ENCODE data around the gene MCCC1.

MCCC1 gene

DNA sequence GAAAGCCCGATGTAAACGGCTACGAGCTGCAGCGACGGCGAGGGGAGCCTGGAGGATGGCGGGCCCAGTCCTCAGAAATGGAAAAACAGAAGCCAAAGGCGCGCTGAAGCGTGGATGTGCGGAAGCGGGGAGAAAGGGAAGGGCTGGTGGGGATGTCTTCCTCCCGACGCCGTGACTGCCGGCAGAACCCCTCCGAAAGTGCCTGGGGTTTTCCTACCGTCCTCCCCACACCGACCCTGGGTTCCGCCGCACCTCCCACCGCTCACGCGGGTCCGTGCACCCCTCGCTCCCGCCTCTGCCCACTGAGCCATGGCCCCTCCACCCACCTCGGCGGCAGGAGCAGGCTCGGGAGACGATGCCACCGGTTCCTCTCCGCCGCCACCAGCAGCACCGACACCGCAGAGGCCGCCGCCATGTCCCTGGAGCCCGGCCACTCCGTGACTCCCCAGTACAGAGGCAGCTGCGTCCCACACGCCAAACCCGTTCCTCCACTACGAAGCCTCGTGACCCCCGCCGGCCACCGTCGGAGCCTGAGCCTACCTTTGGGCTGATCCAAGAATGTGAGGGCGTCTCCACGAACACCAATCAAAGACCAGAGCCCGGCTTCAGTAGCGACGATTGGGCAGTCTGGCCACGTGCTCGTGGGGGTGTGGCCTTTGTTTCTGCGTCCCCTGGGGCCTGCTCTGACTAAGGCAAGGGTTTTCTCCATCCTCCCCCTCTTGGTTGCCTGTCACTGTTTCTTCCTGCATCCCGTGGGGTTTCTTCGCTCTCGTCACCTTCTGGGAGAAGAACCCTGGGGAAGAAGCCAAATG, at the start of gene MCCC1:
Gene MCCC1, minus strand, starts transcription at position 471 of the 812 bp plus-strand sequence. Its CDS starts 56 bp downstream, at position 415.
- Histone ChIP-seq H3K36me3 (ENCODE audit: control insufficient read depth, low read depth, low read length) (no peaks in the 10 kb centered on the region), H3K27me3 (ENCODE audit: control insufficient read depth, insufficient read depth, low read length) (no peaks in the 10 kb centered on the region), H3K9me3 (ENCODE audit: control insufficient read depth, low read depth, low read length) (no peaks in the 10 kb centered on the region), H3K9ac (ENCODE audit: low read length) (peak within 1 kb of the TSS; percentile 81), H3K4me3 (ENCODE audit: low read length) (peak within 1 kb of the TSS; percentile 89), H3K4me1 (ENCODE audit: control insufficient read depth, low read depth, low read length) (peaks cover 10% of the 10 kb centered on the region), H3K27ac (ENCODE audit: low read length) (peak within 1 kb of the TSS; percentile 54)

DNA sequence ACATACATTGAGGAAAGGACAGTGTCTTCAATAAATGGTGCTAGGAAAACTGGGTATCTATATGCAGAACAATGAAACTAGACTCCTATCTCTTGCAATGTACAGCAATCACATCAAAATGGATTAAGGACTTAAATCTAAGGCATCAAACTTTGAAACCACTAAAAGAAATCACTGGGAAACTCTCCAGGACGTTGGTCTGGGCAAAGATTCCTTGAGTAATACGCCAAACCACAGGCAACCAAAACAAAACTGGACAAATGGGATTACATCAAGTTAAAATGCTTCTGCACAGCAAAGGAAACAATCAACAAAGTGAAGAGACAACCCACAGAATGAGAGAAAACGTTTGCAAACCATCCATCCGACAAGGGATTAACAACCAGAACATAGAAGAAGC, 48.8 kb upstream of the MCCC1 start:
- Histone ChIP-seq H3K9ac (ENCODE audit: low read length) (no peak overlapping the region), H3K4me3 (ENCODE audit: low read length) (no peak overlapping the region), H3K27me3 (ENCODE audit: control insufficient read depth, insufficient read depth, low read length) (no peaks in the 10 kb centered on the region), H3K27ac (ENCODE audit: low read length) (no peak overlapping the region), H3K9me3 (ENCODE audit: control insufficient read depth, low read depth, low read length) (no peaks in the 10 kb centered on the region), H3K4me1 (ENCODE audit: control insufficient read depth, low read depth, low read length) (no peaks in the 10 kb centered on the region), H3K36me3 (ENCODE audit: control insufficient read depth, low read depth, low read length) (no peaks in the 10 kb centered on the region)

GRCh38 chr3:183144363-183144762, 45.1 kb upstream of the MCCC1 start:
- H3K36me3 ChIP-seq (ENCODE audit: control insufficient read depth, low read depth, low read length) = no peaks in the 10 kb centered on the region
- H3K9ac ChIP-seq (ENCODE audit: low read length) = no peak overlapping the region
- no peaks in the 10 kb centered on the region for H3K4me1 ChIP-seq (ENCODE audit: control insufficient read depth, low read depth, low read length)
- H3K27ac ChIP-seq (ENCODE audit: low read length) = no peak overlapping the region
- H3K9me3 ChIP-seq (ENCODE audit: control insufficient read depth, low read depth, low read length) = no peaks in the 10 kb centered on the region
- H3K27me3 ChIP-seq (ENCODE audit: control insufficient read depth, insufficient read depth, low read length) = no peaks in the 10 kb centered on the region
- H3K4me3 ChIP-seq (ENCODE audit: low read length) = no peak overlapping the region

- no peaks in the 10 kb centered on the region for H3K27me3 ChIP-seq (ENCODE audit: control insufficient read depth, insufficient read depth, low read length)
- no peaks in the 10 kb centered on the region for H3K9me3 ChIP-seq (ENCODE audit: control insufficient read depth, low read depth, low read length)
- H3K36me3 ChIP-seq (ENCODE audit: control insufficient read depth, low read depth, low read length) = no peaks in the 10 kb centered on the region
- H3K4me1 ChIP-seq (ENCODE audit: control insufficient read depth, low read depth, low read length) = no peaks in the 10 kb centered on the region
- H3K27ac ChIP-seq (ENCODE audit: low read length) = no peak overlapping the region
- no peak overlapping the region for H3K9ac ChIP-seq (ENCODE audit: low read length)
- no peak overlapping the region for H3K4me3 ChIP-seq (ENCODE audit: low read length)
Observed at GRCh38 chr3:183142199-183142598, 42.9 kb upstream of the MCCC1 start.

GRCh38 chr3:183134844-183135243, 35.5 kb upstream of the MCCC1 start:
- no peaks in the 10 kb centered on the region for H3K36me3 ChIP-seq (ENCODE audit: control insufficient read depth, low read depth, low read length)
- H3K4me1 ChIP-seq (ENCODE audit: control insufficient read depth, low read depth, low read length) = no peaks in the 10 kb centered on the region
- H3K27ac ChIP-seq (ENCODE audit: low read length) = no peak overlapping the region
- H3K9me3 ChIP-seq (ENCODE audit: control insufficient read depth, low read depth, low read length) = peaks cover under 1% of the 10 kb centered on the region
- H3K9ac ChIP-seq (ENCODE audit: low read length) = no peak overlapping the region
- no peaks in the 10 kb centered on the region for H3K27me3 ChIP-seq (ENCODE audit: control insufficient read depth, insufficient read depth, low read length)
- H3K4me3 ChIP-seq (ENCODE audit: low read length) = no peak overlapping the region

DNA sequence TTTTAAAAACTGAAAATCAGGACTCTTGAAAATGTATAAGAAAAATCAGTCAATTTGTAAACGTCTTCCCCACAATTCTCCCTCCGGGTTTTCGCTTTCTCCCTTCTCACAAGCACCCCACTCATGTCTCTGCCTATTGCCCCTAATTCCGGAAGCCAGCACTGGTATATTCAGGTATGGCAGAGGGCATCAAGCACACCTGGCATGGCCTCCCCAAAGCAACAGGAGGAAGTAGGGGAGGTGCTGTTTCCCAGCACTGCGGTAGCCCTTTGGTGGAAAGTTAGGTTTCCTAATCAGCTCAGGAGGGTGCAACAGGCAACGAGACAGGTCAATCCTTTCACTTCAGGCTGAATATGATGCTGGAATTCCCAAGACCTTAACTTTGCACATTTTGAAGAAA, 33.1 kb upstream of the MCCC1 start:
- H3K4me1 ChIP-seq (ENCODE audit: control insufficient read depth, low read depth, low read length) = no peaks in the 10 kb centered on the region
- no peaks in the 10 kb centered on the region for H3K36me3 ChIP-seq (ENCODE audit: control insufficient read depth, low read depth, low read length)
- no peak overlapping the region for H3K4me3 ChIP-seq (ENCODE audit: low read length)
- peaks cover 11% of the 10 kb centered on the region for H3K9me3 ChIP-seq (ENCODE audit: control insufficient read depth, low read depth, low read length)
- H3K27ac ChIP-seq (ENCODE audit: low read length) = no peak overlapping the region
- no peak overlapping the region for H3K9ac ChIP-seq (ENCODE audit: low read length)
- H3K27me3 ChIP-seq (ENCODE audit: control insufficient read depth, insufficient read depth, low read length) = no peaks in the 10 kb centered on the region

DNA sequence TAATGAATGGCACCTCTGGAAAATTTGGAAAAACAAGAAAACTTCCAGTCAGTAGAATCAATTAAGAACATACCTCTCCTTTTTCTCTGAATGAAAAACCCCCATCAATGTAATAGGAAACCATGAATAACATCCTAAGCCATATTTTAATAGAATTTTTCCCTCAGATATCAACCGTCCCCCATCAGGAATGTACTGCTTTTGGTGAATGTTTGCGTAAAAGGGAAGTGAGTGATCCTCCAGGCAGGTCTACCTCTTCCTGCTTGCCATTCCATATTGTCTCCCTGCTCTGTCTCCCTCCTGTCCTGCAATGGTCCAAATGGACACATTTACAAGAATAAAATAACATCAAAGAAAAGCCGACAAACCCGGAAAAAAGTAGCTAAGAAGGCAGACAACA, 32.4 kb upstream of the MCCC1 start:
- Histone ChIP-seq H3K9ac (ENCODE audit: low read length) (no peak overlapping the region), H3K9me3 (ENCODE audit: control insufficient read depth, low read depth, low read length) (peaks cover 11% of the 10 kb centered on the region), H3K4me1 (ENCODE audit: control insufficient read depth, low read depth, low read length) (no peaks in the 10 kb centered on the region), H3K27ac (ENCODE audit: low read length) (no peak overlapping the region), H3K27me3 (ENCODE audit: control insufficient read depth, insufficient read depth, low read length) (no peaks in the 10 kb centered on the region), H3K4me3 (ENCODE audit: low read length) (no peak overlapping the region), H3K36me3 (ENCODE audit: control insufficient read depth, low read depth, low read length) (no peaks in the 10 kb centered on the region)

- Histone ChIP-seq H3K27ac (ENCODE audit: low read length) (no peak overlapping the region), H3K27me3 (ENCODE audit: control insufficient read depth, insufficient read depth, low read length) (no peaks in the 10 kb centered on the region), H3K9ac (ENCODE audit: low read length) (no peak overlapping the region), H3K4me1 (ENCODE audit: control insufficient read depth, low read depth, low read length) (no peaks in the 10 kb centered on the region), H3K9me3 (ENCODE audit: control insufficient read depth, low read depth, low read length) (peaks cover 11% of the 10 kb centered on the region), H3K36me3 (ENCODE audit: control insufficient read depth, low read depth, low read length) (no peaks in the 10 kb centered on the region), H3K4me3 (ENCODE audit: low read length) (no peak overlapping the region)
Observed at GRCh38 chr3:183131186-183131725, 32.0 kb upstream of the MCCC1 start.

- H3K27me3 ChIP-seq (ENCODE audit: control insufficient read depth, insufficient read depth, low read length) = no peaks in the 10 kb centered on the region
- H3K27ac ChIP-seq (ENCODE audit: low read length) = no peak overlapping the region
- no peaks in the 10 kb centered on the region for H3K4me1 ChIP-seq (ENCODE audit: control insufficient read depth, low read depth, low read length)
- H3K36me3 ChIP-seq (ENCODE audit: control insufficient read depth, low read depth, low read length) = no peaks in the 10 kb centered on the region
- no peak overlapping the region for H3K4me3 ChIP-seq (ENCODE audit: low read length)
- H3K9me3 ChIP-seq (ENCODE audit: control insufficient read depth, low read depth, low read length) = peaks cover 11% of the 10 kb centered on the region
- H3K9ac ChIP-seq (ENCODE audit: low read length) = no peak overlapping the region
Observed at GRCh38 chr3:183129243-183129642, 29.9 kb upstream of the MCCC1 start.

DNA sequence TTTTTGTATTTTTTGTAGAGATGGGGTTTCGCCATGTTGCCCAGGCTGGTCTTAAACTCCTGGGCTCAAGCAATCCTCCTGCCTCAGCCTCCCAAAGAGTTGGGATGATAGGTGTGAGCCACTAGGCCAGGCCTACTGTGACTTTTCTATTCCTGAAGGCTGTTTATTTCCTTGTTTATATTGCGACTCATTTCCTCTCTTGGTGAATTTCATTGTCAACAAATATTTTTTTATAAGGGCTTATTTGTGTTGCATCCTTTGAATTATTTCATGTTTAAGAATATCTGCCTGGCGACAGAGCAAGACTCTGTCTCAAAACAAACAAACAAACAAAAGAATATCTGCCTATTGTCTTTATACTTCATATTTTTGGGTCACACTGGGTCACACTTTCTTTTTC, 29.4 kb upstream of the MCCC1 start:
- no peak overlapping the region for H3K27ac ChIP-seq (ENCODE audit: low read length)
- H3K9ac ChIP-seq (ENCODE audit: low read length) = no peak overlapping the region
- H3K9me3 ChIP-seq (ENCODE audit: control insufficient read depth, low read depth, low read length) = peaks cover 11% of the 10 kb centered on the region
- H3K36me3 ChIP-seq (ENCODE audit: control insufficient read depth, low read depth, low read length) = no peaks in the 10 kb centered on the region
- H3K4me3 ChIP-seq (ENCODE audit: low read length) = no peak overlapping the region
- H3K27me3 ChIP-seq (ENCODE audit: control insufficient read depth, insufficient read depth, low read length) = no peaks in the 10 kb centered on the region
- H3K4me1 ChIP-seq (ENCODE audit: control insufficient read depth, low read depth, low read length) = no peaks in the 10 kb centered on the region

DNA sequence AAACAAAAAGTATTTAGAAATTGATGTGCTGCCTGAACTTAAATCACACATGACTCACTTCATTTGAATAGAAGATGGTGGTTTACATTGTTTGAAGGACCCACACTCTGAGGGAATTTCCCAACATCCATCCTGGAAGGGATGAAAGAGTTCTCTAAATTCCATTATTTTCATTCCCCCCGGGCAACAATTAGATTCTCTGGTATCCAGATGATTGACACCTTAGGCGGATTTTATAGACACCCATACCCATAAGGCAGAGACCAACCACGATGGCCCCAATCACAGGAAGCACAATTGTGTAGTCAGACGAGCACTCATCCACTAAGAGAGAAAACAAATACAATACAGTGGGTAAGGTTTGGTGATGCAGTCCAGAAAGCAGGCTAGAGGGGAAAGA, 24.6 kb upstream of the MCCC1 start:
- no peak overlapping the region for H3K27ac ChIP-seq (ENCODE audit: low read length)
- no peaks in the 10 kb centered on the region for H3K27me3 ChIP-seq (ENCODE audit: control insufficient read depth, insufficient read depth, low read length)
- peaks cover 2% of the 10 kb centered on the region for H3K9me3 ChIP-seq (ENCODE audit: control insufficient read depth, low read depth, low read length)
- H3K36me3 ChIP-seq (ENCODE audit: control insufficient read depth, low read depth, low read length) = no peaks in the 10 kb centered on the region
- no peak overlapping the region for H3K9ac ChIP-seq (ENCODE audit: low read length)
- no peak overlapping the region for H3K4me3 ChIP-seq (ENCODE audit: low read length)
- H3K4me1 ChIP-seq (ENCODE audit: control insufficient read depth, low read depth, low read length) = no peaks in the 10 kb centered on the region
